Suprapubic skin (tissue), 4 donors: ENCODE measurements around the gene SYT1.

Source experiments
- CTCF ChIP-seq, 2 donors: fragments of 200-600 bp in 1 of 2; fragments of 450-650 bp in 1 of 2; sonication (generic) in 1 of 2; IDR thresholded peaks; one replicate each; pipeline ENCODE4 v1.5.1; 2016 to 2019; ENCODE audit warnings: antibody characterized with exemption in 2 of 2, mild to moderate bottlenecking in 1 of 2, moderate library complexity in 1 of 2
- EP300 ChIP-seq: sonication (generic); formaldehyde crosslinking; IDR thresholded peaks from one replicate; pipeline ENCODE4 v1.6.1; 2017; ENCODE audit warnings: antibody characterized with exemption
- POLR2AphosphoS5 ChIP-seq, 3 donors: sonication (generic); formaldehyde crosslinking; IDR thresholded peaks; one replicate each; pipeline ENCODE4 v1.6.1; 2017; ENCODE audit warnings: antibody characterized with exemption in 3 of 3

GRCh38 chr12:79439175-79439825 is 574.7 kb downstream of the SYT1 start:
- TF ChIP-seq POLR2AphosphoS5 (IDR thresholded peaks at IDR 0.05) (no peak), EP300 (no peak), CTCF (IDR thresholded peaks at IDR 0.05) (no peak)
